ENCODE measurements around the gene MICALL2. TPM values are rescaled to one million over a fixed set of nuclear protein-coding genes. Genes with fewer than 3 reads are reported as not detected.

MICALL2 gene
- polyA plus RNA-seq, 1 donor from 2014 or later: 12.8 TPM

GRCh38 chr7:1503390-1503789, 44.1 kb upstream of the MICALL2 start:
- no peaks in the 10 kb centered on the region for H3K9me3 ChIP-seq (ENCODE audit: low read length)
- H3K9me2 ChIP-seq (ENCODE audit: insufficient read depth, low read length): no peaks in the 10 kb centered on the region
- H3K4me3 ChIP-seq (ENCODE audit: low read length): peak overlapping the region; percentile 92
- H2AFZ ChIP-seq (ENCODE audit: low read depth, low read length): no peak overlapping the region
- no peaks in the 10 kb centered on the region for H3F3A ChIP-seq (ENCODE audit: insufficient read depth, low read length, poor library complexity, severe bottlenecking)
- H3K27me3 ChIP-seq (ENCODE audit: insufficient read depth, low read depth, low read length): no peaks in the 10 kb centered on the region
- peak overlapping the region; percentile 71 for H3K9ac ChIP-seq (ENCODE audit: low read length)
- no peak overlapping the region for H3K27ac ChIP-seq (ENCODE audit: low read length)
- no peaks in the 10 kb centered on the region for H4K20me1 ChIP-seq (ENCODE audit: insufficient read depth)
- H3K4me2 ChIP-seq (ENCODE audit: low read length): peak overlapping the region; percentile 68
- H3K36me3 ChIP-seq (ENCODE audit: insufficient read depth, low read length): no peaks in the 10 kb centered on the region
- peaks cover 13% of the 10 kb centered on the region for H3K79me2 ChIP-seq (replicated peaks; ENCODE audit: insufficient read depth, low read length)
- TF ChIP-seq TAF1 (IDR thresholded peaks at IDR 0.05; ENCODE audit: low read depth) (no peak), EP300 (conservative IDR thresholded peaks at IDR 0.05; ENCODE audit: poor library complexity, severe bottlenecking) (no peak), EZH2 (IDR thresholded peaks at IDR 0.05; ENCODE audit: borderline replicate concordance, insufficient read depth, low read length, poor library complexity, severe bottlenecking) (no peak), CTCF (IDR thresholded peaks at IDR 0.05; ENCODE audit: poor library complexity, severe bottlenecking) (no peak), MXI1 (conservative IDR thresholded peaks at IDR 0.05; ENCODE audit: poor library complexity, severe bottlenecking) (no peak), SMC3 (conservative IDR thresholded peaks at IDR 0.05; ENCODE audit: poor library complexity) (no peak), POLR2AphosphoS5 (IDR thresholded peaks at IDR 0.05) (no peak), REST (IDR thresholded peaks at IDR 0.05; ENCODE audit: borderline replicate concordance) (no peak), RAD21 (conservative IDR thresholded peaks at IDR 0.05) (no peak)

GRCh38 chr7:1502845-1503244, 43.6 kb upstream of the MICALL2 start:
- no peaks in the 10 kb centered on the region for H3K9me2 ChIP-seq (ENCODE audit: insufficient read depth, low read length)
- TF ChIP-seq EP300 (conservative IDR thresholded peaks at IDR 0.05; ENCODE audit: poor library complexity, severe bottlenecking): no peak
- TF ChIP-seq CTCF (IDR thresholded peaks at IDR 0.05; ENCODE audit: poor library complexity, severe bottlenecking): no peak
- no peak for TF ChIP-seq MXI1 (conservative IDR thresholded peaks at IDR 0.05; ENCODE audit: poor library complexity, severe bottlenecking)
- TF ChIP-seq REST (IDR thresholded peaks at IDR 0.05; ENCODE audit: borderline replicate concordance): no peak
- no peak for TF ChIP-seq EZH2 (IDR thresholded peaks at IDR 0.05; ENCODE audit: borderline replicate concordance, insufficient read depth, low read length, poor library complexity, severe bottlenecking)
- no peak for TF ChIP-seq TAF1 (IDR thresholded peaks at IDR 0.05; ENCODE audit: low read depth)
- TF ChIP-seq SMC3 (conservative IDR thresholded peaks at IDR 0.05; ENCODE audit: poor library complexity): no peak
- H3K9ac ChIP-seq (ENCODE audit: low read length): no peak overlapping the region
- H3K36me3 ChIP-seq (ENCODE audit: insufficient read depth, low read length): no peaks in the 10 kb centered on the region
- peaks cover 13% of the 10 kb centered on the region for H3K79me2 ChIP-seq (replicated peaks; ENCODE audit: insufficient read depth, low read length)
- H4K20me1 ChIP-seq (ENCODE audit: insufficient read depth): no peaks in the 10 kb centered on the region
- no peak overlapping the region for H3K27ac ChIP-seq (ENCODE audit: low read length)
- no peaks in the 10 kb centered on the region for H3K9me3 ChIP-seq (ENCODE audit: low read length)
- H3F3A ChIP-seq (ENCODE audit: insufficient read depth, low read length, poor library complexity, severe bottlenecking): no peaks in the 10 kb centered on the region
- H3K4me2 ChIP-seq (ENCODE audit: low read length): peak overlapping the region; percentile 68
- no peak overlapping the region for H2AFZ ChIP-seq (ENCODE audit: low read depth, low read length)
- no peaks in the 10 kb centered on the region for H3K27me3 ChIP-seq (ENCODE audit: insufficient read depth, low read depth, low read length)
- H3K4me3 ChIP-seq (ENCODE audit: low read length): peak overlapping the region; percentile 92

Measured in neural cell (in vitro differentiated cells).